SH-SY5Y (cell line): Measurements from ENCODE around the gene DDR2.

ENCODE experiments used
- GATA2 ChIP-seq: IDR thresholded peaks from 2 replicates; pipeline ENCODE4 v1.6.1; 2011; ENCODE audit warnings: mild to moderate bottlenecking, low read depth, low read length
- GATA3 ChIP-seq: IDR thresholded peaks from 2 replicates; pipeline ENCODE4 v1.6.1; 2011; ENCODE audit warnings: low read depth, mild to moderate bottlenecking, low read length, moderate library complexity

DNA sequence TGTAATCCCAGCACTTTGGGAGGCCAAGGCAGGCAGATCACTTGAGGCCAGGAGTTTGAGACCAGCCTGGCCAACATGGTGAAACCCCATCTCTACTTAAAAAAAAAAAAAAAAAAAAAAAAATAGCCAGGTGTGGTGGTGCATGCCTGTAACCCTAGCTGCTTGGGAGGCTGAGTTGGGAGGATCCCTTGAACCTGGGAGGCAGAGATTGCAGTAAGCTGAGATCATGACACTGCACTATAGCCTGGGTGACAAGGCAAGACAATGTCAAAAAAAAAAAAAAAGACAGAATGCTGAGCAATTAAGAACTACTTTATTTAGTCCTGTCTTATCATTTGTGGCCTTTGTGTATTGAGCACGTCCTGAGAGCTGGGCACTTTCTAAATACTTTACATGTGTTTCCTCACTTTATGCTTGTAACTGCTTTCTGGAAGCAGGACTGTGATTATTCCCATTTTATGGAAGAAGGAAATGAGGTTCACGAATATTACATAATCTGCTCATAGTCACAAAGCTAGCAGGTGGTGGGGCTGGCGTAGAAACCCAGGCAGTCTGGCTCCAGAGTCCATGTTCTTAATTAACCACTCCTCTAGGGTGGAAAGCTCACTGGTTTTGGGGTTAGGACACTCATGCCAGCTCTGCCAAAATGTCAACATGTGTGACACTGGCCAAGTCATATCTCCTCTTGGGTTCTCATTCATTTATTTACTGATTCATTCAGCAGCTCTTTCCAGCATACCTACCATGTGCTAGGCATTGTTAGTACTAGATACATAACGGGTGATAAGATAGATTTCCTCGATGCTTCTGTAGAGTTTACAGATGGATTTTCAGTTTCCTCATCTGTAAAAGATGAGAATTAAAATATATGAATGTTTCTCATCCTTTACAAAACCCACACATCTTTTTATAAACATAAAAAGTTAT is 57.7 kb downstream of the DDR2 start:
- TF ChIP-seq GATA2 (no peak), GATA3 (no peak)
